Psoas muscle (tissue), 8 donors: ENCODE measurements around the gene RASD1. TPM values are rescaled to one million over a fixed set of nuclear protein-coding genes. Genes with fewer than 3 reads are reported as not detected.

Experiments
- ATAC-seq, 4 donors: fragments of 200-7000 bp; cut with Tn5 transposase; one replicate each; pipeline ENCODE4 v1.9.1; 2020; ENCODE audit warnings: moderate library complexity in 3 of 4, mild to moderate bottlenecking in 2 of 4
- DNase-seq, 2 donors: peaks; one replicate each; pipeline ENCODE4 v3.0.0-alpha.2; 2020
- H3K27ac ChIP-seq: fragments of 200-600 bp; one replicate; pipeline ENCODE4 v1.8.0; 2022
- H3K27me3 ChIP-seq, 3 donors: fragments of 200-600 bp in 1 of 3; one replicate each; pipeline versions ENCODE4 v1.6.1 to v1.8.0; 2013 to 2022; ENCODE audit warnings: low read length in 2 of 3, mild to moderate bottlenecking in 2 of 3, moderate library complexity in 1 of 3; ENCODE audit not compliant: insufficient read depth in 3 of 3
- H3K36me3 ChIP-seq, 2 donors: fragments of 200-600 bp in 1 of 2; one replicate each; pipeline versions ENCODE4 v1.6.1 to v1.8.0; 2013 to 2022; ENCODE audit warnings: low read depth in 1 of 2, mild to moderate bottlenecking in 1 of 2, moderate library complexity in 1 of 2; ENCODE audit not compliant: insufficient read depth in 1 of 2
- H3K4me1 ChIP-seq: fragments of 200-600 bp; one replicate; pipeline ENCODE4 v1.8.0; 2022
- H3K4me3 ChIP-seq: fragments of 200-600 bp; one replicate; pipeline ENCODE4 v1.8.0; 2022; ENCODE audit warnings: mild to moderate bottlenecking
- H3K9me3 ChIP-seq: fragments of 200-600 bp; one replicate; pipeline ENCODE4 v1.8.0; 2022
- WGBS, 3 donors: extraction: QIAGEN DNeasy Blood & Tissue Kit; methylation state at CpG; one replicate each; pipeline versions ENCODE4 v1.1.6 to v1.1.7; 2013; 5-methylcytosine and 5-hydroxymethylcytosine counted together
- intact Hi-C, 2 donors: fragments of 100-400 bp; cut with DNase I; formaldehyde crosslinking; loops; one replicate each; pipeline versions ENCODE4 v1.11.0 to v1.14.2; 2022
- polyA plus RNA-seq, 3 donors: library from polyadenylated mRNA; stranded (reverse); fragments of 200-250 nt; gene quantifications; one replicate each; pipeline ENCODE4 v1.2.3, GENCODE V29; 2013
- total RNA-seq, 4 donors: library from RNA; stranded (reverse); fragmentation: NEBNext Ultra II Directional in 2 of 4; extraction: Animal tissue kit (Norgen Biotek cat#: 25700) in 2 of 4; gene quantifications; one replicate each; pipeline versions ENCODE4 v1.2.1 to v1.2.4, GENCODE V29; 2021 to 2023
- TF ChIP-seq, protein P1 (sequence below): fragments of 200-600 bp; IDR thresholded peaks from one replicate; pipeline ENCODE4 v1.8.0; 2022; ENCODE audit warnings: antibody characterized with exemption
- donor health status: healthy with polysubstance abuse.
- donor health status: DM: no; HTN: no; CAD: no; lungs with moderate emphysema.
- donor health status: Bipolar disorder and iron deficiency.
- donor health status: healthy.
- donor health status: DM: yes; HTN: yes; CAD: no.
- donor health status: DM: no; HTN: no; CAD: no.
- donor health status: DM: no; HTN: no; CAD: no.
- donor health status: DM: yes; HTN: yes; CAD: no.

RASD1 gene
- total and polyA plus RNA-seq, 7 donors: 4.4 to 436 (median 26.5) TPM

DNA sequence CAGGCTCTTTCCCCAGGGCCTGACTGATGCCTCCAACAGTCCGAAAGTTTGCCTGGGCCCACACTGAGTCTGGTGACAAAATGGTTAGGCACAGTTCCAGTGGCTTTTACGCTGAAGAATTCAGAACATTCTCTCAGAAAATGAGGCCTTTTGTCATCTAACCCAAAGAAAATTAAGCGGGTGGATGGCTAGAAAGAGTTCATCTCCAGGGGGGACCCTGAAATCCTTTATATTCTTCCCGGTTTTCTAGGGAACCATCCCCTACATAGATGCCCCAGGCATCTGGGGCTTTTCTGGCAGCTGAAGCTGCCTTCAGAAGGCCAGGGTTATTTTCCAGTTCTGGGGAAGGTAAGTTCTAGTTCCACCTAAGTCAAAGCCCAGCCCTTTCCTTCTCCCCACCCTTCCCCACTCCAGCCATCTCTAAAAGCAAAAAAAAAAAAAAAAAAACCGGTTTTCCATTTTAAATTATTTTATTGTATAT is 2.2 kb downstream of the RASD1 start:
- H3K4me1 ChIP-seq: peaks cover 25% of the 10 kb centered on the region
- DNase-seq: no peak
- intact Hi-C loops: no loop called here
- no peaks in the 10 kb centered on the region for H3K27me3 ChIP-seq
- no peaks in the 10 kb centered on the region for H3K9me3 ChIP-seq
- H3K27ac ChIP-seq: peak overlapping the region; percentile 89
- ATAC-seq: no peak
- TF ChIP-seq, protein P1, sequence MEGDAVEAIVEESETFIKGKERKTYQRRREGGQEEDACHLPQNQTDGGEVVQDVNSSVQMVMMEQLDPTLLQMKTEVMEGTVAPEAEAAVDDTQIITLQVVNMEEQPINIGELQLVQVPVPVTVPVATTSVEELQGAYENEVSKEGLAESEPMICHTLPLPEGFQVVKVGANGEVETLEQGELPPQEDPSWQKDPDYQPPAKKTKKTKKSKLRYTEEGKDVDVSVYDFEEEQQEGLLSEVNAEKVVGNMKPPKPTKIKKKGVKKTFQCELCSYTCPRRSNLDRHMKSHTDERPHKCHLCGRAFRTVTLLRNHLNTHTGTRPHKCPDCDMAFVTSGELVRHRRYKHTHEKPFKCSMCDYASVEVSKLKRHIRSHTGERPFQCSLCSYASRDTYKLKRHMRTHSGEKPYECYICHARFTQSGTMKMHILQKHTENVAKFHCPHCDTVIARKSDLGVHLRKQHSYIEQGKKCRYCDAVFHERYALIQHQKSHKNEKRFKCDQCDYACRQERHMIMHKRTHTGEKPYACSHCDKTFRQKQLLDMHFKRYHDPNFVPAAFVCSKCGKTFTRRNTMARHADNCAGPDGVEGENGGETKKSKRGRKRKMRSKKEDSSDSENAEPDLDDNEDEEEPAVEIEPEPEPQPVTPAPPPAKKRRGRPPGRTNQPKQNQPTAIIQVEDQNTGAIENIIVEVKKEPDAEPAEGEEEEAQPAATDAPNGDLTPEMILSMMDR: no peak
- H3K36me3 ChIP-seq: peaks cover 0 to 26% of the 10 kb centered on the region in 2 donors
- no peak overlapping the region for H3K4me3 ChIP-seq
- 56 to 66% (median 60%) methylated on average over 5 of the region's 5 CpGs for WGBS, 3 donors

DNA sequence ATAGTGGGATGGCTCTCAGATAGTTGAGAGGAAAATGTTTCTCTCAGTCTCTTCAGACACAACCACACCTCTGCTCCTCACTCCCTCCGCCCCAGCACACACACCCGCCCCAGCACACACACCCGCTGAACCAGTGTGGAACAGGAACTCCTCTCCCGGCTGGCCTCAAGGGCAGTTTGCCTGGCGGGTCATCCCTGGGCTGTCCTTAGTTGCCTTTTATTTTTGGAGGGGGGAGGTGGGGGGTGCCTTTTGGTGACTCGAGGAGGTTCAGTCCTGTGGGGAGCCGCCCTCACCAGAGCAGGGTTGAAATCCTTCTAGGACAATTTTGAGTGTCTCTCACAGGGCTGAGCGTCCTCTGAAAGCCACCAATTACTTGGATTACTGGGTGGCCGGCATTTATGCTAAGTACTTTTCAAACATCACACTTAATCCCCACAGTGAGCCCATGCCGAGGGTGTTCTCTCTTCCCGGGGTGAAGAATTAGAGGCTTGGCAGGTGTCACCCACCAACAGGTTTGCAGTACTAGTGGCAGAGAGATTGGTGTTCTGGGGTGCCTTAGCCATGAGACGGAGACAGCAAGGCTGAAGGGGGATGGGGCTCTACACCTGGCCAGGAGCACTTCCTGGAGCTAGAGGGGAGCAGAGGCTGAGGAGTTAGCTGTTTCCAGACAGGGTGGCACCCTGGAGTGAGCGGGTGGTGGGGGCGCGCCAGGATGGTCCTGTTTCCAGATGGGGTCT is 2.8 kb downstream of the RASD1 start:
- 38 to 57% (median 43%) methylated on average over 15 of the region's 15 CpGs for WGBS, 3 donors
- Histone ChIP-seq H3K36me3 (peaks cover 0 to 30% of the 10 kb centered on the region in 2 donors), H3K4me1 (peaks cover 25% of the 10 kb centered on the region), H3K4me3 (no peak overlapping the region), H3K27ac (peak overlapping the region; percentile 89), H3K27me3 (no peaks in the 10 kb centered on the region), H3K9me3 (no peaks in the 10 kb centered on the region)
- intact Hi-C loops: no loop called here
- DNase-seq (peak in 1 of 2 donors; percentile 80), ATAC-seq (peak in 2 of 4 donors; percentile 15 to 37)
- TF ChIP-seq, protein P1: no peak

DNA sequence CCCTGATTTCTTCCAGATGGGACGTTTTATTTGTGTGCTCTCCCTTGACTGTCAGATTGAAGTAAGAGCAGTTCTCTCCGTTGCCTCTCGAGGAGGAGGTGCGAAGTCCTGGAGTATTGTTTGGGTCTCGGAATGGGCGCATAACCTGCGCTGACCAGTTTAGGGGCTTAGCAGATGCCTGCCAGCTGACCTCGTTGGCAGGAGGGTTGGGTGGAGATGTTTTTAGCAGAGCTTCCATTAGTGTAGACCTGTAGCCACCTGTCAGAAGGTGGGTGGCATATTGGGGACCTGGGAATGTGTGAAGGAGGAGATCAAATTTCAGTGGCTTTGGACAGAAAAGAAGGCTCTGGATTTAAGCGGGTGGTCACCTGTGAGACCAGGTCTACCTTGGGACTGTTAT is 3.6 kb downstream of the RASD1 start:
- DNase-seq: peak in 1 of 2 donors; percentile 15
- H3K9me3 ChIP-seq: no peaks in the 10 kb centered on the region
- intact Hi-C loops: no loop called here
- ATAC-seq: no peak
- H3K4me3 ChIP-seq: no peak overlapping the region
- H3K4me1 ChIP-seq: peaks cover 25% of the 10 kb centered on the region
- no peaks in the 10 kb centered on the region for H3K27me3 ChIP-seq
- H3K36me3 ChIP-seq: peaks cover 0 to 39% of the 10 kb centered on the region in 2 donors
- TF ChIP-seq, protein P1: no peak
- no peak overlapping the region for H3K27ac ChIP-seq
- 85 to 89% (median 85%) methylated on average over 9 of the region's 9 CpGs for WGBS, 3 donors

DNA sequence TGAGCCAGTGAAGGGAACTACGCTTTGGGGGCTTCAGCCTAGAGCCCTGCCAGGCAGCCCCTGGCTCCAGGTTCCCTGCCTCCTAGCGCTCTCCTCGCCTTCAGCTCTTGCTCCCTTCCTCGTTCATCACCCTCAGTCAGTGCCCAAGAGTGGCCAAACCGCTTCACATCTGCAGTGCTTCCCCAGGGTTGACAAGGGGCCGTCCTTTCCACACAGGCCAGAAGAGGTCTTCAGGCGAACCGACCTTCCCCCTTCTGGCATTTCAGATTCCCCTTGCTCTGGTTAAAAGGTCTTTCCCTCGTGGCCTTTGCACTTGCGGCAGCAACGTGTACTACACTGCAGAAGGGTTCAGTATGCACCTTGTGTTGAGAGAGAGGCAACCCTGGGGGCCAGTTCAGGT is 4.1 kb downstream of the RASD1 start:
- TF ChIP-seq, protein P1: no peak
- no peak for ATAC-seq
- 82 to 89% (median 83%) methylated on average over 11 of the region's 11 CpGs for WGBS, 3 donors
- Histone ChIP-seq H3K9me3 (no peaks in the 10 kb centered on the region), H3K27ac (no peak overlapping the region), H3K27me3 (no peaks in the 10 kb centered on the region), H3K4me3 (no peak overlapping the region), H3K36me3 (peaks cover 0 to 44% of the 10 kb centered on the region in 2 donors), H3K4me1 (peaks cover 24% of the 10 kb centered on the region)
- intact Hi-C loops: no loop called here
- DNase-seq: peak in 1 of 2 donors; percentile 23
